PC-9 (cell line): Measurements from ENCODE around the gene AK8. TPM values are rescaled to one million over a fixed set of nuclear protein-coding genes. Genes with fewer than 3 reads are reported as not detected.

Experiments
- BruUV-seq: library from RNA; stranded (reverse); fragments of 400-500 nt; replicated peaks from 2 replicates; lab custom pipeline; 2021; lab: Mats Ljungman, UMichigan
- CTCF ChIA-PET: fragments of 300-600 bp; sonication (Branson Sonifier 250); formaldehyde crosslinking; loops from one replicate; lab custom pipeline; 2022; ENCODE audit warnings: antibody characterized with exemption; lab: Charles Lee
- POLR2A ChIA-PET: fragments of 300-600 bp; sonication (Branson Sonifier 250); formaldehyde crosslinking; loops from one replicate; lab custom pipeline; 2022; ENCODE audit warnings: antibody characterized with exemption; ENCODE audit not compliant: unreplicated experiment; lab: Charles Lee
- DNase-seq, 2 experiments: peaks; one replicate each; pipeline versions ENCODE4 v3.0.0 to v3.0.0-alpha.2; 2015 to 2022; ENCODE audit warnings: mixed read lengths in 1 of 2
- H2AFZ ChIP-seq: fragments of 200-600 bp; sonication (generic); 2 replicates; pipeline ENCODE4 v1.8.1; 2017; ENCODE audit warnings: antibody characterized with exemption
- H3F3A ChIP-seq: fragments of 200-600 bp; sonication (generic); 2 replicates; pipeline ENCODE4 v1.8.1; 2017; ENCODE audit warnings: antibody characterized with exemption, mild to moderate bottlenecking, low read depth; ENCODE audit not compliant: insufficient read depth
- H3K27ac ChIP-seq: fragments of 200-600 bp; sonication (generic); 2 replicates; pipeline ENCODE4 v1.6.1; 2016; ENCODE audit warnings: mixed run types
- H3K27me3 ChIP-seq: fragments of 200-600 bp; sonication (generic); 2 replicates; pipeline ENCODE4 v1.6.1; 2016; ENCODE audit warnings: low read depth, mixed run types; ENCODE audit not compliant: insufficient read depth
- H3K36me3 ChIP-seq: fragments of 200-600 bp; sonication (generic); 2 replicates; pipeline ENCODE4 v1.6.1; 2016; ENCODE audit warnings: low read depth, mixed run types
- H3K4me1 ChIP-seq: fragments of 200-600 bp; sonication (generic); replicated peaks from 2 replicates; pipeline ENCODE4 v1.6.1; 2016; ENCODE audit warnings: mixed run types; ENCODE audit not compliant: insufficient read depth
- H3K4me2 ChIP-seq: fragments of 200-600 bp; sonication (generic); 2 replicates; pipeline ENCODE4 v1.6.1; 2017; ENCODE audit warnings: mixed run types
- H3K4me3 ChIP-seq: fragments of 200-600 bp; sonication (generic); 2 replicates; pipeline ENCODE4 v1.6.1; 2016; ENCODE audit warnings: mixed run types
- H3K79me2 ChIP-seq: fragments of 200-600 bp; sonication (generic); 2 replicates; pipeline ENCODE4 v1.6.1; 2017; ENCODE audit warnings: low read depth, mixed run types
- H3K9me2 ChIP-seq: fragments of 200-600 bp; sonication (generic); 2 replicates; pipeline ENCODE4 v1.8.1; 2017; ENCODE audit warnings: mild to moderate bottlenecking; ENCODE audit not compliant: insufficient read depth
- H3K9me3 ChIP-seq: fragments of 200-600 bp; sonication (generic); 2 replicates; pipeline ENCODE4 v1.8.1; 2016; ENCODE audit warnings: low read depth; ENCODE audit not compliant: insufficient read depth
- H4K20me1 ChIP-seq: fragments of 200-600 bp; sonication (generic); 2 replicates; pipeline ENCODE4 v1.8.1; 2017; ENCODE audit not compliant: insufficient read depth
- EZH2 ChIP-seq: fragments of 200-600 bp; sonication (generic); IDR thresholded peaks from 2 replicates; pipeline ENCODE4 v1.8.0; 2017; ENCODE audit warnings: antibody characterized with exemption, low read depth
- intact Hi-C: fragments of 100-400 bp; cut with micrococcal nuclease; formaldehyde crosslinking; loops from one replicate; pipeline ENCODE4 v1.10.0; 2022; ENCODE audit not compliant: unreplicated experiment
- total RNA-seq: library from RNA; stranded (reverse); gene quantifications from 2 replicates; pipeline ENCODE4 v1.2.3, GENCODE V29; 2021
- TF ChIP-seq, protein P1 (sequence below): fragments of 200-600 bp; sonication (generic); conservative IDR thresholded peaks from 2 replicates; pipeline ENCODE4 v1.6.1; 2017; ENCODE audit warnings: mixed run types, antibody characterized with exemption, mild to moderate bottlenecking, moderate library complexity

Gene AK8
- total RNA-seq, 1 experiment from 2014 or later = 7.2 TPM

- Histone ChIP-seq H3K4me3 (no peak overlapping the region), H3K9me2 (no peaks in the 10 kb centered on the region), H3F3A (no peaks in the 10 kb centered on the region), H3K27me3 (no peaks in the 10 kb centered on the region), H3K79me2 (no peaks in the 10 kb centered on the region), H4K20me1 (peaks cover 12% of the 10 kb centered on the region; the same call in 1 of the 2 replicates), H3K27ac (no peak overlapping the region), H3K4me1 (no peaks in the 10 kb centered on the region), H3K36me3 (peaks cover 3% of the 10 kb centered on the region; the same call in 1 of the 2 replicates), H2AFZ (no peak overlapping the region), H3K4me2 (no peak overlapping the region), H3K9me3 (no peaks in the 10 kb centered on the region)
- ChIA-PET POLR2A (interaction anchor here (0.5 kb wide), 1 partner anchor 170 kb away, joined by 3 read pairs; no protein-coding TSS in a partner anchor), CTCF (no interaction called here)
- intact Hi-C loops = loop anchor here (10.0 kb wide), 2 partner anchors 241 to 491 kb away; partner anchors contain the start of genes CFAP77 and DDX31
- TF ChIP-seq EZH2 = no peak
- TF ChIP-seq, protein P1, sequence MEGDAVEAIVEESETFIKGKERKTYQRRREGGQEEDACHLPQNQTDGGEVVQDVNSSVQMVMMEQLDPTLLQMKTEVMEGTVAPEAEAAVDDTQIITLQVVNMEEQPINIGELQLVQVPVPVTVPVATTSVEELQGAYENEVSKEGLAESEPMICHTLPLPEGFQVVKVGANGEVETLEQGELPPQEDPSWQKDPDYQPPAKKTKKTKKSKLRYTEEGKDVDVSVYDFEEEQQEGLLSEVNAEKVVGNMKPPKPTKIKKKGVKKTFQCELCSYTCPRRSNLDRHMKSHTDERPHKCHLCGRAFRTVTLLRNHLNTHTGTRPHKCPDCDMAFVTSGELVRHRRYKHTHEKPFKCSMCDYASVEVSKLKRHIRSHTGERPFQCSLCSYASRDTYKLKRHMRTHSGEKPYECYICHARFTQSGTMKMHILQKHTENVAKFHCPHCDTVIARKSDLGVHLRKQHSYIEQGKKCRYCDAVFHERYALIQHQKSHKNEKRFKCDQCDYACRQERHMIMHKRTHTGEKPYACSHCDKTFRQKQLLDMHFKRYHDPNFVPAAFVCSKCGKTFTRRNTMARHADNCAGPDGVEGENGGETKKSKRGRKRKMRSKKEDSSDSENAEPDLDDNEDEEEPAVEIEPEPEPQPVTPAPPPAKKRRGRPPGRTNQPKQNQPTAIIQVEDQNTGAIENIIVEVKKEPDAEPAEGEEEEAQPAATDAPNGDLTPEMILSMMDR = no peak
- no peak for DNase-seq
- no TSS peak for BruUV-seq
These were observed 27.6 kb upstream of the AK8 start for GRCh38 chr9:132905726-132906125.

GRCh38 chr9:132903574-132904492, 25.7 kb upstream of the AK8 start:
- Histone ChIP-seq H3F3A (no peaks in the 10 kb centered on the region), H3K79me2 (no peaks in the 10 kb centered on the region), H3K9me3 (no peaks in the 10 kb centered on the region), H3K9me2 (no peaks in the 10 kb centered on the region), H3K36me3 (peaks cover 12% of the 10 kb centered on the region; the same call in 1 of the 2 replicates), H3K4me3 (no peak overlapping the region), H3K4me1 (no peaks in the 10 kb centered on the region), H3K4me2 (no peak overlapping the region), H4K20me1 (peaks cover 12% of the 10 kb centered on the region; the same call in 1 of the 2 replicates), H3K27me3 (no peaks in the 10 kb centered on the region), H2AFZ (no peak overlapping the region), H3K27ac (no peak overlapping the region)
- ChIA-PET CTCF (no interaction called here), POLR2A (no interaction called here)
- intact Hi-C loops = loop anchor here (2.0 to 10.0 kb wide), 4 partner anchors 97 to 489 kb away; partner anchors contain the start of genes CFAP77 and DDX31
- TF ChIP-seq, protein P1 = no peak
- no peak for TF ChIP-seq EZH2
- DNase-seq = no peak
- no TSS peak for BruUV-seq
